Measurements from ENCODE around the gene GALK2.

Gene GALK2

GRCh38 chr15:49212897-49213296 lies 42.9 kb downstream of the GALK2 start:
- no peak for TF ChIP-seq CTCF (IDR thresholded peaks at IDR 0.05; ENCODE audit: low read depth, low read length, missing control alignments)
- H3K4me3 ChIP-seq (replicated peaks; ENCODE audit: low read depth, low read length), result no peak overlapping the region
- DNase-seq (ENCODE audit: extremely low read depth, low read depth), result no peak

GRCh38 chr15:49215768-49216739 lies 46.0 kb downstream of the GALK2 start:
- no peak for TF ChIP-seq CTCF (IDR thresholded peaks at IDR 0.05; ENCODE audit: low read depth, low read length, missing control alignments)
- no peak overlapping the region for H3K4me3 ChIP-seq (replicated peaks; ENCODE audit: low read depth, low read length)
- DNase-seq (ENCODE audit: extremely low read depth, low read depth), result no peak

- DNase-seq (ENCODE audit: extremely low read depth, low read depth), result no peak
- no peak for TF ChIP-seq CTCF (IDR thresholded peaks at IDR 0.05; ENCODE audit: low read depth, low read length, missing control alignments)
- no peak overlapping the region for H3K4me3 ChIP-seq (replicated peaks; ENCODE audit: low read depth, low read length)
These were observed 53.7 kb downstream of the GALK2 start for GRCh38 chr15:49223536-49224274.

GRCh38 chr15:49225572-49226281 lies 55.7 kb downstream of the GALK2 start:
- no peak overlapping the region for H3K4me3 ChIP-seq (replicated peaks; ENCODE audit: low read depth, low read length)
- TF ChIP-seq CTCF (IDR thresholded peaks at IDR 0.05; ENCODE audit: low read depth, low read length, missing control alignments), result peak; percentile 24
- DNase-seq (ENCODE audit: extremely low read depth, low read depth), result no peak

- DNase-seq (ENCODE audit: extremely low read depth, low read depth), result no peak
- TF ChIP-seq CTCF (IDR thresholded peaks at IDR 0.05; ENCODE audit: low read depth, low read length, missing control alignments), result no peak
These were observed 57.6 kb downstream of the GALK2 start for GRCh38 chr15:49227602-49228001.

GRCh38 chr15:49229922-49230321 lies 59.9 kb downstream of the GALK2 start:
- TF ChIP-seq CTCF (IDR thresholded peaks at IDR 0.05; ENCODE audit: low read depth, low read length, missing control alignments), result no peak
- no peak for DNase-seq (ENCODE audit: extremely low read depth, low read depth)
- H3K4me3 ChIP-seq (replicated peaks; ENCODE audit: low read depth, low read length), result no peak overlapping the region

More at GRCh38 chr15:49227602-49228001, 57.6 kb downstream of the GALK2 start:
- H3K4me3 ChIP-seq (replicated peaks; ENCODE audit: low read depth, low read length), result no peak overlapping the region
